MCF 10A (cell line): ENCODE measurements around the gene SFPQ. TPM values are rescaled to one million over a fixed set of nuclear protein-coding genes. Genes with fewer than 3 reads are reported as not detected.

Experiments used
- BruUV-seq: library from RNA; stranded (reverse); fragments of 400-500 nt; replicated peaks from 2 replicates; lab custom pipeline; 2021; lab: Mats Ljungman, UMichigan
- CTCF ChIA-PET: fragments of 300-600 bp; sonication (Branson Sonifier 250); formaldehyde crosslinking; extraction: SDS; loops from one replicate; lab custom pipeline; 2021; ENCODE audit warnings: antibody characterized with exemption, inconsistent platforms; lab: Yijun Ruan, JAX
- POLR2A ChIA-PET: fragments of 300-600, 350-650 bp; sonication (Branson Sonifier 250); formaldehyde crosslinking; extraction: SDS; loops from one replicate; lab custom pipeline; 2020; ENCODE audit warnings: antibody characterized with exemption, inconsistent platforms; lab: Yijun Ruan, JAX
- DNase-seq: peaks from one replicate; pipeline ENCODE4 v3.0.0-alpha.2; 2018; ENCODE audit not compliant: unreplicated experiment
- H3K27ac Mint-ChIP-seq: one replicate; pipeline ENCODE4 v1.8.0; 2022; ENCODE audit warnings: mild to moderate bottlenecking, low read depth, mixed read lengths; ENCODE audit not compliant: unreplicated experiment
- H3K27me3 Mint-ChIP-seq: one replicate; pipeline ENCODE4 v1.8.0; 2022; ENCODE audit warnings: mixed read lengths; ENCODE audit not compliant: insufficient read depth, unreplicated experiment
- H3K36me3 Mint-ChIP-seq: one replicate; pipeline ENCODE4 v1.8.0; 2022; ENCODE audit warnings: mild to moderate bottlenecking, moderate library complexity, mixed read lengths; ENCODE audit not compliant: insufficient read depth, unreplicated experiment
- H3K4me1 Mint-ChIP-seq: one replicate; pipeline ENCODE4 v1.8.0; 2022; ENCODE audit warnings: mixed read lengths; ENCODE audit not compliant: insufficient read depth, unreplicated experiment
- H3K4me3 Mint-ChIP-seq: one replicate; pipeline ENCODE4 v1.8.0; 2022; ENCODE audit warnings: mild to moderate bottlenecking, moderate library complexity, mixed read lengths; ENCODE audit not compliant: unreplicated experiment
- H3K9me3 Mint-ChIP-seq: one replicate; pipeline ENCODE4 v1.8.0; 2022; ENCODE audit warnings: mixed read lengths; ENCODE audit not compliant: unreplicated experiment
- CTCF ChIP-seq: fragments of 200-600 bp; IDR thresholded peaks from one replicate; pipeline ENCODE4 v1.8.0; 2022; ENCODE audit warnings: antibody characterized with exemption, mild to moderate bottlenecking; ENCODE audit not compliant: unreplicated experiment
- intact Hi-C: fragments of 100-400 bp; cut with micrococcal nuclease; formaldehyde crosslinking; loops from 2 replicates; pipeline ENCODE4 v1.14.1; 2022
- total RNA-seq: library from RNA; stranded (reverse); gene quantifications from 2 replicates; pipeline ENCODE4 v1.2.3, GENCODE V29; 2022

The SFPQ gene
- total RNA-seq, 1 experiment from 2014 or later: 314 TPM

DNA sequence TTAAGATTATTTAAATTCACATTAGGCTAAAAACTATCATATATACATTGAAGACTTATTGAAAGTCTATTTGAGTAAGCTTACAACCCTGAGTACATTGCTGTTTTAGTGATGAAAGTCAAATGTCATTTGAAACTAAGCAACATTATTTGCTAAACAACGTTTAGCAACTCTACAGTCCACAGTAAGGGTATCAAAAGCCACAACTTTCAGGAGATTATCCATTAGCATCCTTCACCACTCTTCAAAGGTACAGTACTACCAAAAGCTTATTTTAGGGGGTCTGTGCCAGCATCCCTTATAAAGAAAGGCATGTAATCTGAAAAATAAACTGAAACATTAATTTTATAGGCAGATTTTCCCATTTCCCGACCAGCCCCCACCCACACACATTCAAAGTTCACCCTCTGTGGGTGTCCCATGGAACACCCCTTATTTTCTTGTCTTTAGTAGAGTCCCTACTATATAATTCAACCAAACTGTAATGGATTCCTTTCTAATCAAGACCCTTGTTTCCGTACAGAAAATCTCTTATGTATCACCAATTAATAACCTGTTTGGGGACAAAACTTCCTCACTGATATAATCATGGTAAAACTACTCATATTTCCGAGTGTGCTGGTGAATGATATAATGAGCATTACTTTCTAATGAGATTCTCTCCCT, 11.0 kb downstream of the SFPQ start:
- no peaks in the 10 kb centered on the region for H3K27me3 Mint-ChIP-seq
- DNase-seq: no peak
- BruUV-seq: no TSS peak
- no peak overlapping the region for H3K4me3 Mint-ChIP-seq
- no peak overlapping the region for H3K27ac Mint-ChIP-seq
- ChIA-PET CTCF (no interaction called here), POLR2A (interaction anchor here (2.3 kb wide), 1 partner anchor 8 kb away, joined by 10 read pairs; no protein-coding TSS in a partner anchor)
- intact Hi-C loops: no loop called here
- peaks cover 37% of the 10 kb centered on the region for H3K4me1 Mint-ChIP-seq
- no peaks in the 10 kb centered on the region for H3K9me3 Mint-ChIP-seq
- TF ChIP-seq CTCF: no peak
- peaks cover 100% of the 10 kb centered on the region for H3K36me3 Mint-ChIP-seq

DNA sequence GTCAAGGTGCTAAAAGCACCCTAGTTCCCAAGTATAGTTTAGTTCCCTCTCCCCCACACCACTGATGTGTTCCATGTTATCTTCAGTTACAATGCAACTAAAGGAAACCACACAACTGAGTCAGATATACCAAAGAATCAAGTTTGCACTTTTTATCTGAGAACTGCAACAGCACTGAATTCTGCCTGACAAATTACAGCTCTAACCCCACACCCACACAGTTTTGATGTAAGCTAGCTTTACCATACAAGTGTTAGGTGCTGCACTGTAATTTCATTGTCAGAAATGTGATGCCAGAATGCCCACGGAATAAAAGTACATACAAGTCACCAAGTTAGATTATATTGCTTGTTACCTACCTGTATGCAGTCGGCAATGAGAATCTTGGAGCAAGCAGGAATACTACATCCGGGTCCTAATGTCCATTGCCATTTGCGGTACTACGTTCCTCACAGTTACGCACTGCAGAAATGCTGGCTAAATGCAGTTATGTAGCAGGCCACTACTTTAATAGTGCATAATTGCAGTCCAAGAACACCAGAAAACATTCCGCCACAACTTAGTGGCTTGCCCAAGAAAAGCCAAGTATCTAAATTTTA, 12.1 kb downstream of the SFPQ start:
- Mint-ChIP-seq H3K27me3 (no peaks in the 10 kb centered on the region), H3K36me3 (peaks cover 100% of the 10 kb centered on the region), H3K9me3 (no peaks in the 10 kb centered on the region), H3K4me3 (no peak overlapping the region), H3K4me1 (peaks cover 31% of the 10 kb centered on the region), H3K27ac (no peak overlapping the region)
- DNase-seq: no peak
- no TSS peak for BruUV-seq
- ChIA-PET POLR2A (interaction anchor here (0.5 to 2.3 kb wide), 2 partner anchors 9 to 36 kb away, joined by 3 to 10 read pairs; no protein-coding TSS in a partner anchor), CTCF (interaction anchor here (0.5 kb wide), 1 partner anchor 80 kb away, joined by 3 read pairs; no protein-coding TSS in a partner anchor)
- intact Hi-C loops: no loop called here
- TF ChIP-seq CTCF: no peak

GRCh38 chr1:35179908-35180307, 13.0 kb downstream of the SFPQ start:
- ChIA-PET POLR2A (interaction anchor here (0.8 to 2.3 kb wide), 2 partner anchors 8 to 10 kb away, joined by 4 to 10 read pairs; no protein-coding TSS in a partner anchor), CTCF (interaction anchor here (1.4 kb wide), 1 partner anchor 22 kb away, joined by 3 read pairs; no protein-coding TSS in a partner anchor)
- no peak overlapping the region for H3K4me3 Mint-ChIP-seq
- no peak for TF ChIP-seq CTCF
- H3K4me1 Mint-ChIP-seq: peaks cover 24% of the 10 kb centered on the region
- H3K27ac Mint-ChIP-seq: no peak overlapping the region
- intact Hi-C loops: no loop called here
- H3K36me3 Mint-ChIP-seq: peaks cover 100% of the 10 kb centered on the region
- H3K27me3 Mint-ChIP-seq: no peaks in the 10 kb centered on the region
- BruUV-seq: no TSS peak
- no peak for DNase-seq
- H3K9me3 Mint-ChIP-seq: no peaks in the 10 kb centered on the region

DNA sequence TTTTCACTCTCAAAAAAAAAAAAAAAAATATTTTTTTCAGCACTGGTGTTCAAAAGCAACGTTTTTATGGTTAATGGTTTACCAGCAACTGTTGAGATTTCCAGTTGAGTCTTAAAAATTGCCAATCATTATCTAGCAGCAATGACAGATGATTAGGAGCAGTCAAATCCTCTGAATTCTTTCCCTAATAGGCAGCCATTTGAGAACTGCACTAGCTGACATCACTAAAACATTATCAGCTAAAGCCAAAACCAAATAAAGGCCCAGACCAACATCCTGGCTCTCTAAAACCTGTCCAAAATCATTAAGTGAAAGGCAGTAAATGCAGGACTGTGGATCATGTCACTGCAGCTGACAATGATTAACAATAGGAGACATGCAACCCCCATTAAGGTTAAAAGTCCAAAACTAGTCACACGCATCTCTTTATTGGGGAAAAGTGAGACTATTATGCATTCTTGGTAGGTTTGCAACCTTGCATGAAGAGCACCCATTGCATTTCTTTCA, 14.0 kb downstream of the SFPQ start:
- no peak for DNase-seq
- no TSS peak for BruUV-seq
- POLR2A ChIA-PET: no interaction called here
- Mint-ChIP-seq H3K27ac (no peak overlapping the region), H3K4me3 (no peak overlapping the region), H3K4me1 (peaks cover 17% of the 10 kb centered on the region), H3K36me3 (peaks cover 100% of the 10 kb centered on the region), H3K9me3 (no peaks in the 10 kb centered on the region), H3K27me3 (no peaks in the 10 kb centered on the region)
- CTCF ChIA-PET: interaction anchor here (1.4 kb wide), 1 partner anchor 23 kb away, joined by 3 read pairs; no protein-coding TSS in a partner anchor
- no peak for TF ChIP-seq CTCF
- intact Hi-C loops: no loop called here
